Measurements from ENCODE around the gene DPP9. TPM values are rescaled to one million over a fixed set of nuclear protein-coding genes. Genes with fewer than 3 reads are reported as not detected.
"Not testable (repeated sequence)": the region's sequence is repeated elsewhere in the genome, so short reads cannot be mapped to it uniquely, and the experiment has no call there.

DPP9 gene
- total RNA-seq, 1 experiment from 2014 or later = 46.4 TPM

DNA sequence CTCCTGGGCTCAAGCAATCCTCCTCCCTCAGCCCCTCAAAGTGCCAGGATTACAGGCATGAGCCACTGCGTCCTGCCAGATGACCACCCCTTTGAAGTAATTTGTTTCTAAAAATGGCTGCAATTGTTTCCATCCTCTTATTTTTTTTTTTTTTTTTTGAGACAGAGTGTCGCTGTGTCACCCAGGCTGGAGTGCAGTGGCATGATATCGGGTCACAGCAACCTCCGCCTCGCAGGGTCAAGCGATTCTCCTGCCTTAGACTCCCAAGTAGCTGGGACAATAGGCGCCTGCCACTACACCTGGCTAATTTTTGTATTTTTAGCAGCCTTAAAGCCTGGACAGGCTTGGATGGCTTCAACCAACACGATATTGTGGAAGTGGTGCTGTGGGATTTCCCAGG, 22.3 kb upstream of the DPP9 start:
- Histone ChIP-seq H3T11ph (ENCODE audit: low read length) (no peak overlapping the region), H3K18ac (ENCODE audit: insufficient read length, low read depth, low read length) (no peak overlapping the region), H4K8ac (replicated peaks; ENCODE audit: insufficient read length, low read depth, low read length) (no peak overlapping the region), H3K56ac (ENCODE audit: insufficient read length, low read depth, low read length) (no peak overlapping the region), H3K4me2 (ENCODE audit: insufficient read depth, insufficient read length, low read length) (no peak overlapping the region), H4K5ac (ENCODE audit: insufficient read length, low read depth, low read length) (no peak overlapping the region), H3K27ac (ENCODE audit: insufficient read length, low read depth, low read length) (no peak overlapping the region), H4K20me1 (ENCODE audit: control insufficient read depth, insufficient read depth, insufficient read length) (no peaks in the 10 kb centered on the region), H4K91ac (ENCODE audit: insufficient read length, low read depth, low read length) (no peak overlapping the region), H2BK20ac (ENCODE audit: low read depth, low read length, poor library complexity, severe bottlenecking) (no peak overlapping the region), H3K23ac (ENCODE audit: insufficient read length, low read depth, low read length) (no peak overlapping the region), H2AFZ (ENCODE audit: low read length) (no peak overlapping the region), H3K9ac (ENCODE audit: extremely low read depth, insufficient read length, low read length) (no peak overlapping the region), H3K79me2 (ENCODE audit: insufficient read depth, low read length) (no peaks in the 10 kb centered on the region), H3K4me1 (ENCODE audit: insufficient read depth, low read length) (no peaks in the 10 kb centered on the region), H2BK5ac (ENCODE audit: insufficient read length, low read length) (no peak overlapping the region), H3K23me2 (ENCODE audit: insufficient read length, low read depth, low read length, poor library complexity, severe bottlenecking) (no peaks in the 10 kb centered on the region), H2BK12ac (ENCODE audit: insufficient read length, low read depth, low read length) (no peak overlapping the region), H2BK15ac (ENCODE audit: low read depth, low read length) (no peak overlapping the region), H3K4ac (ENCODE audit: low read depth, low read length) (no peak overlapping the region), H3K9me3 (ENCODE audit: control insufficient read depth, low read depth, low read length) (no peaks in the 10 kb centered on the region), H3K79me1 (ENCODE audit: insufficient read depth, low read depth, low read length, poor library complexity, severe bottlenecking) (no peaks in the 10 kb centered on the region), H3K14ac (ENCODE audit: insufficient read depth, low read length) (no peak overlapping the region), H2BK120ac (ENCODE audit: low read depth, low read length, poor library complexity, severe bottlenecking) (no peak overlapping the region), H2AK5ac (ENCODE audit: insufficient read length, low read length) (no peak overlapping the region), H3K27me3 (ENCODE audit: insufficient read depth, low read length) (no peaks in the 10 kb centered on the region)
- Mint-ChIP-seq H3K4me3 (no peak overlapping the region), H3K27ac (no peak overlapping the region), H3K9me3 (no peaks in the 10 kb centered on the region), H3K36me3 (ENCODE audit: insufficient read depth in 1 of 3, low read depth in 3 of 3) (no peaks in the 10 kb centered on the region), H3K27me3 (ENCODE audit: low read depth) (peaks cover 16% of the 10 kb centered on the region), H3K4me1 (peaks cover 6 to 8% of the 10 kb centered on the region in 2 experiments)
- WGBS (ENCODE audit: extremely low coverage, insufficient read length, low lambda C conversion rate) = no CpG with 5 or more reads among the region's 8 CpGs
- DNase-seq = no peak
- TF ChIP-seq, protein P1, sequence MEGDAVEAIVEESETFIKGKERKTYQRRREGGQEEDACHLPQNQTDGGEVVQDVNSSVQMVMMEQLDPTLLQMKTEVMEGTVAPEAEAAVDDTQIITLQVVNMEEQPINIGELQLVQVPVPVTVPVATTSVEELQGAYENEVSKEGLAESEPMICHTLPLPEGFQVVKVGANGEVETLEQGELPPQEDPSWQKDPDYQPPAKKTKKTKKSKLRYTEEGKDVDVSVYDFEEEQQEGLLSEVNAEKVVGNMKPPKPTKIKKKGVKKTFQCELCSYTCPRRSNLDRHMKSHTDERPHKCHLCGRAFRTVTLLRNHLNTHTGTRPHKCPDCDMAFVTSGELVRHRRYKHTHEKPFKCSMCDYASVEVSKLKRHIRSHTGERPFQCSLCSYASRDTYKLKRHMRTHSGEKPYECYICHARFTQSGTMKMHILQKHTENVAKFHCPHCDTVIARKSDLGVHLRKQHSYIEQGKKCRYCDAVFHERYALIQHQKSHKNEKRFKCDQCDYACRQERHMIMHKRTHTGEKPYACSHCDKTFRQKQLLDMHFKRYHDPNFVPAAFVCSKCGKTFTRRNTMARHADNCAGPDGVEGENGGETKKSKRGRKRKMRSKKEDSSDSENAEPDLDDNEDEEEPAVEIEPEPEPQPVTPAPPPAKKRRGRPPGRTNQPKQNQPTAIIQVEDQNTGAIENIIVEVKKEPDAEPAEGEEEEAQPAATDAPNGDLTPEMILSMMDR (conservative IDR thresholded peaks at IDR 0.05) = no peak

GRCh38 chr19:4745175-4745574, 21.5 kb upstream of the DPP9 start:
- not testable (repeated sequence) for DNase-seq; H3K4me1 ChIP-seq (ENCODE audit: insufficient read depth, low read length); H2AFZ ChIP-seq (ENCODE audit: low read length); H3K14ac ChIP-seq (ENCODE audit: insufficient read depth, low read length); H2AK5ac ChIP-seq (ENCODE audit: insufficient read length, low read length); H3K9ac ChIP-seq (ENCODE audit: extremely low read depth, insufficient read length, low read length); H4K20me1 ChIP-seq (ENCODE audit: control insufficient read depth, insufficient read depth, insufficient read length); H3K79me1 ChIP-seq (ENCODE audit: insufficient read depth, low read depth, low read length, poor library complexity, severe bottlenecking); H2BK20ac ChIP-seq (ENCODE audit: low read depth, low read length, poor library complexity, severe bottlenecking); H2BK5ac ChIP-seq (ENCODE audit: insufficient read length, low read length); H3K36me3 Mint-ChIP-seq (ENCODE audit: insufficient read depth in 1 of 3, low read depth in 3 of 3); H3K27me3 ChIP-seq (ENCODE audit: insufficient read depth, low read length); H3K56ac ChIP-seq (ENCODE audit: insufficient read length, low read depth, low read length); H3K4me2 ChIP-seq (ENCODE audit: insufficient read depth, insufficient read length, low read length); H3K23ac ChIP-seq (ENCODE audit: insufficient read length, low read depth, low read length); H4K91ac ChIP-seq (ENCODE audit: insufficient read length, low read depth, low read length); H3T11ph ChIP-seq (ENCODE audit: low read length); H3K4me3 Mint-ChIP-seq; H3K9me3 Mint-ChIP-seq; H3K23me2 ChIP-seq (ENCODE audit: insufficient read length, low read depth, low read length, poor library complexity, severe bottlenecking); H3K27ac ChIP-seq (ENCODE audit: insufficient read length, low read depth, low read length); H2BK12ac ChIP-seq (ENCODE audit: insufficient read length, low read depth, low read length); H3K79me2 ChIP-seq (ENCODE audit: insufficient read depth, low read length); H3K27ac Mint-ChIP-seq; H4K8ac ChIP-seq (replicated peaks; ENCODE audit: insufficient read length, low read depth, low read length); H3K4ac ChIP-seq (ENCODE audit: low read depth, low read length); H2BK120ac ChIP-seq (ENCODE audit: low read depth, low read length, poor library complexity, severe bottlenecking); H3K18ac ChIP-seq (ENCODE audit: insufficient read length, low read depth, low read length); H2BK15ac ChIP-seq (ENCODE audit: low read depth, low read length); H4K5ac ChIP-seq (ENCODE audit: insufficient read length, low read depth, low read length); H3K9me3 ChIP-seq (ENCODE audit: control insufficient read depth, low read depth, low read length); H3K4me1 Mint-ChIP-seq
- H3K27me3 Mint-ChIP-seq (ENCODE audit: low read depth) = peaks cover 16% of the 10 kb centered on the region
- WGBS (ENCODE audit: extremely low coverage, insufficient read length, low lambda C conversion rate) = no CpG with 5 or more reads among the region's 10 CpGs
